HepG2 (cell line): ENCODE measurements around the gene CHKA. TPM values are rescaled to one million over a fixed set of nuclear protein-coding genes. Genes with fewer than 3 reads are reported as not detected.
A peak's percentile ranks its signal among the peaks of the same experiment; 100 is the strongest.

Experiments
- BRCA1 ChIP-seq: sonication (generic); formaldehyde crosslinking; IDR thresholded peaks from 2 replicates; pipeline ENCODE4 v1.4.0; 2020; ENCODE audit warnings: missing genetic modification reagents
- ETV5 ChIP-seq: IDR thresholded peaks from 2 replicates; pipeline ENCODE4 v1.6.1; 2018; ENCODE audit warnings: missing biosample characterization, missing genetic modification reagents, inconsistent platforms, borderline replicate concordance
- HHEX ChIP-seq: IDR thresholded peaks from 2 replicates; pipeline ENCODE4 v1.6.1; 2016; ENCODE audit warnings: control low read depth
- MBNL3 ChIP-seq: fragments of 250-450 bp; sonication (Bioruptor Pico); conservative IDR thresholded peaks from 2 replicates; pipeline ENCODE4 v1.8.0; 2022; ENCODE audit warnings: mild to moderate bottlenecking, inconsistent platforms
- MLLT10 ChIP-seq: sonication (generic); formaldehyde crosslinking; IDR thresholded peaks from 2 replicates; pipeline ENCODE4 v1.4.0; 2020; ENCODE audit warnings: missing genetic modification reagents
- NCOA5 ChIP-seq: sonication (generic); formaldehyde crosslinking; IDR thresholded peaks from 2 replicates; pipeline ENCODE4 v1.4.0; 2020; ENCODE audit warnings: missing genetic modification reagents
- NFE2L2 ChIP-seq: fragments of 150-350 bp; IDR thresholded peaks from 2 replicates; pipeline ENCODE4 v1.6.1; 2014; ENCODE audit warnings: low read length
- NFKB2 ChIP-seq: sonication (generic); formaldehyde crosslinking; IDR thresholded peaks from 2 replicates; pipeline ENCODE4 v1.4.0; 2020; ENCODE audit warnings: missing genetic modification reagents, borderline replicate concordance
- PAX8 ChIP-seq: sonication (generic); formaldehyde crosslinking; IDR thresholded peaks from 2 replicates; pipeline ENCODE4 v1.8.0; 2022; ENCODE audit warnings: mild to moderate bottlenecking, missing genetic modification reagents, borderline replicate concordance
- PLRG1 ChIP-seq: fragments of 450-650 bp; conservative IDR thresholded peaks from 2 replicates; pipeline ENCODE4 v1.6.1; 2016
- PPARG ChIP-seq: conservative IDR thresholded peaks from 2 replicates; pipeline ENCODE4 v1.6.1; 2016; ENCODE audit warnings: missing biosample characterization, missing genetic modification reagents
- PRPF4 ChIP-seq: fragments of 200-400 bp; formaldehyde crosslinking; IDR thresholded peaks from 2 replicates; pipeline ENCODE4 v1.6.1; 2016; ENCODE audit warnings: low read length, low read depth; ENCODE audit not compliant: poor library complexity, severe bottlenecking
- TBP ChIP-seq: sonication (generic); formaldehyde crosslinking; IDR thresholded peaks from 2 replicates; pipeline ENCODE4 v1.5.0; 2020; ENCODE audit warnings: missing genetic modification reagents
- TCF7 ChIP-seq: sonication (generic); IDR thresholded peaks from 2 replicates; pipeline ENCODE4 v1.6.1; 2016; ENCODE audit warnings: antibody characterized with exemption, low read depth
- ZBTB7B ChIP-seq: sonication (generic); formaldehyde crosslinking; IDR thresholded peaks from 2 replicates; pipeline ENCODE4 v1.4.0; 2020; ENCODE audit warnings: missing genetic modification reagents
- ZC3H4 ChIP-seq: sonication (generic); formaldehyde crosslinking; IDR thresholded peaks from 2 replicates; pipeline ENCODE4 v1.4.0; 2020; ENCODE audit warnings: missing genetic modification reagents, borderline replicate concordance
- ZMYM4 ChIP-seq: sonication (generic); formaldehyde crosslinking; IDR thresholded peaks from 2 replicates; pipeline ENCODE4 v1.8.1; 2023; ENCODE audit warnings: mild to moderate bottlenecking, missing genetic modification reagents
- ZNF331 ChIP-seq: sonication (generic); formaldehyde crosslinking; IDR thresholded peaks from 2 replicates; pipeline ENCODE4 v1.4.0; 2020; ENCODE audit warnings: missing genetic modification reagents
- ZNF501 ChIP-seq: sonication (generic); formaldehyde crosslinking; IDR thresholded peaks from 2 replicates; pipeline ENCODE4 v1.5.1; 2020; ENCODE audit warnings: mild to moderate bottlenecking, moderate library complexity, missing genetic modification reagents
- ZNF589 ChIP-seq: sonication (generic); formaldehyde crosslinking; conservative IDR thresholded peaks from 2 replicates; pipeline ENCODE4 v1.8.0; 2022; ENCODE audit warnings: mild to moderate bottlenecking, moderate library complexity, missing genetic modification reagents
- ZNF766 ChIP-seq: sonication (generic); formaldehyde crosslinking; IDR thresholded peaks from 2 replicates; pipeline ENCODE4 v1.5.0; 2020; ENCODE audit warnings: missing genetic modification reagents, borderline replicate concordance
- polyA plus RNA-seq, 8 experiments: library from polyadenylated mRNA; depleted of rRNA in 3 of 8; stranded (reverse) in 7 of 8; unstranded in 1 of 8; fragments of >200 nt; fragmentation: Illumina TruSeq in 4 of 8; extraction: Trizol in 4 of 8; gene quantifications; 2 replicates each; pipeline versions ENCODE4 v1.2.1 to v1.2.3, GENCODE V29; 2011 to 2016; ENCODE audit warnings: low read depth in 4 of 8, missing spikeins in 1 of 8, mixed read lengths in 1 of 8; ENCODE audit not compliant: insufficient read depth in 1 of 8
- total RNA-seq, 5 experiments: library from RNA; depleted of rRNA; stranded (reverse); fragments of >200 nt; fragmentation: Illumina TruSeq; extraction: Trizol; gene quantifications; 2 replicates each; pipeline ENCODE4 v1.2.3, GENCODE V29; 2016; ENCODE audit warnings: low read depth in 1 of 5
- TF ChIP-seq, protein P1 (sequence below): sonication (generic); formaldehyde crosslinking; IDR thresholded peaks from 2 replicates; pipeline ENCODE4 v1.4.0; 2020; ENCODE audit warnings: mild to moderate bottlenecking, missing genetic modification reagents
- TF ChIP-seq, protein P2 (sequence below): sonication (generic); formaldehyde crosslinking; IDR thresholded peaks from 2 replicates; pipeline ENCODE4 v1.4.0; 2020; ENCODE audit warnings: mild to moderate bottlenecking, missing genetic modification reagents, borderline replicate concordance

CHKA gene
- total and polyA plus RNA-seq, 2 of the 13 experiments (the other 11 are each of a cell fraction or from before 2014, with no cell fraction given): 71.6 to 92.7 TPM

DNA sequence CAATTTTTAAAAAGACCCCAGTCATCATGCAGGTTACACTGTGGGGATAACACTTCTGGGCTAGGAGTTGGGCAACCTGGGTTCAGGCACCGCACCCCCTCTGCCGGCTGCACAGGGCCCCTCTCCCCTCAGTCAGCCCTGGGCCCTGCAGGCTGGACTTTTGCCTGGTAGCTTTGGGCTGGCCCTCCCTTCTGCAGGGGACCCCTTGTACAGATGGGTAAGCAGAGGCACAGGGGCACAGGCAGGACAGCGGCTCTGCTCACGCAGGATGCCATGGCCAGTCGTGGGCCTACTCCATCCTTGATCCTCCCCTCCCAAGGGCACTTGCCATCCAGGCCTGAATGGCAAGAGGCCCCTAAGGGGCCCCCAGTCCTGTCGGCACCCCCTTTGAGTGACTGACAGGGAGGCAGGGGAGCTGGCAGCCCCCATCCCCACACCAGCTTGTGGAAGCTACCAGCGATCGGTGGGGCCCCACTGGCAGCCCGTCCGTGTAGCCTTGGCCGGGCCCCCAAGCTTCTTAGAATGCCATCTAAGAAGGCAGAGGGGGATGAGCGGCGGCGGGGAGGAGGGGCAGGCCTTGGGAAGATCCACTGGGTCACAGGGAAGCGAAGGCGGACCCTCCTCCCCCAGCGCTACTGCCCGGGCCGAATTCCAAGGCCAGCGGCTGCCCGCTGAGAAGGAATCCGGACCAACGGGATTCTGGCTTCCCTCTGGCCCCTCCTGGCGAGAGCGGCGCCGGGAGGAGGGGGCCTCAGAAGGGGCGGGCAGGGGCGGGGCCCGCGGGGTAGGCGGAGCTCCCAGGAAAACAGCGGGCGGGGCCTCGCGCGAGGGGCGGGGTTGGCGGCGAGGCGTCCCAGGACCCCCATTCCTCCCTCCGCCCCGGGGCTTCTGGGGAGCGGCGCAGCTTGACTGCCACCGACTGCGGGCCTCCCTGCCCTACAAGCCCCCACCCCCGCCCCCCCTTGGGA, 6.8 kb upstream of the CHKA start (continued):
- no peak for TF ChIP-seq BRCA1 (CRISPR knock-in tag)
- TF ChIP-seq, protein P1, sequence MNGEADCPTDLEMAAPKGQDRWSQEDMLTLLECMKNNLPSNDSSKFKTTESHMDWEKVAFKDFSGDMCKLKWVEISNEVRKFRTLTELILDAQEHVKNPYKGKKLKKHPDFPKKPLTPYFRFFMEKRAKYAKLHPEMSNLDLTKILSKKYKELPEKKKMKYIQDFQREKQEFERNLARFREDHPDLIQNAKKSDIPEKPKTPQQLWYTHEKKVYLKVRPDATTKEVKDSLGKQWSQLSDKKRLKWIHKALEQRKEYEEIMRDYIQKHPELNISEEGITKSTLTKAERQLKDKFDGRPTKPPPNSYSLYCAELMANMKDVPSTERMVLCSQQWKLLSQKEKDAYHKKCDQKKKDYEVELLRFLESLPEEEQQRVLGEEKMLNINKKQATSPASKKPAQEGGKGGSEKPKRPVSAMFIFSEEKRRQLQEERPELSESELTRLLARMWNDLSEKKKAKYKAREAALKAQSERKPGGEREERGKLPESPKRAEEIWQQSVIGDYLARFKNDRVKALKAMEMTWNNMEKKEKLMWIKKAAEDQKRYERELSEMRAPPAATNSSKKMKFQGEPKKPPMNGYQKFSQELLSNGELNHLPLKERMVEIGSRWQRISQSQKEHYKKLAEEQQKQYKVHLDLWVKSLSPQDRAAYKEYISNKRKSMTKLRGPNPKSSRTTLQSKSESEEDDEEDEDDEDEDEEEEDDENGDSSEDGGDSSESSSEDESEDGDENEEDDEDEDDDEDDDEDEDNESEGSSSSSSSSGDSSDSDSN (CRISPR knock-in tag): no peak; the same call in none of the 2 replicates
- TF ChIP-seq ZMYM4 (CRISPR knock-in tag): no peak
- TF ChIP-seq NFKB2 (CRISPR knock-in tag): no peak
- peak; percentile 46; the same call in 1 of the 2 replicates for TF ChIP-seq ETV5
- TF ChIP-seq PLRG1: no peak
- peak; percentile 31; the same call in 1 of the 2 replicates for TF ChIP-seq ZNF331 (CRISPR knock-in tag)
- TF ChIP-seq ZNF501 (CRISPR knock-in tag): no peak
- TF ChIP-seq, protein P2, sequence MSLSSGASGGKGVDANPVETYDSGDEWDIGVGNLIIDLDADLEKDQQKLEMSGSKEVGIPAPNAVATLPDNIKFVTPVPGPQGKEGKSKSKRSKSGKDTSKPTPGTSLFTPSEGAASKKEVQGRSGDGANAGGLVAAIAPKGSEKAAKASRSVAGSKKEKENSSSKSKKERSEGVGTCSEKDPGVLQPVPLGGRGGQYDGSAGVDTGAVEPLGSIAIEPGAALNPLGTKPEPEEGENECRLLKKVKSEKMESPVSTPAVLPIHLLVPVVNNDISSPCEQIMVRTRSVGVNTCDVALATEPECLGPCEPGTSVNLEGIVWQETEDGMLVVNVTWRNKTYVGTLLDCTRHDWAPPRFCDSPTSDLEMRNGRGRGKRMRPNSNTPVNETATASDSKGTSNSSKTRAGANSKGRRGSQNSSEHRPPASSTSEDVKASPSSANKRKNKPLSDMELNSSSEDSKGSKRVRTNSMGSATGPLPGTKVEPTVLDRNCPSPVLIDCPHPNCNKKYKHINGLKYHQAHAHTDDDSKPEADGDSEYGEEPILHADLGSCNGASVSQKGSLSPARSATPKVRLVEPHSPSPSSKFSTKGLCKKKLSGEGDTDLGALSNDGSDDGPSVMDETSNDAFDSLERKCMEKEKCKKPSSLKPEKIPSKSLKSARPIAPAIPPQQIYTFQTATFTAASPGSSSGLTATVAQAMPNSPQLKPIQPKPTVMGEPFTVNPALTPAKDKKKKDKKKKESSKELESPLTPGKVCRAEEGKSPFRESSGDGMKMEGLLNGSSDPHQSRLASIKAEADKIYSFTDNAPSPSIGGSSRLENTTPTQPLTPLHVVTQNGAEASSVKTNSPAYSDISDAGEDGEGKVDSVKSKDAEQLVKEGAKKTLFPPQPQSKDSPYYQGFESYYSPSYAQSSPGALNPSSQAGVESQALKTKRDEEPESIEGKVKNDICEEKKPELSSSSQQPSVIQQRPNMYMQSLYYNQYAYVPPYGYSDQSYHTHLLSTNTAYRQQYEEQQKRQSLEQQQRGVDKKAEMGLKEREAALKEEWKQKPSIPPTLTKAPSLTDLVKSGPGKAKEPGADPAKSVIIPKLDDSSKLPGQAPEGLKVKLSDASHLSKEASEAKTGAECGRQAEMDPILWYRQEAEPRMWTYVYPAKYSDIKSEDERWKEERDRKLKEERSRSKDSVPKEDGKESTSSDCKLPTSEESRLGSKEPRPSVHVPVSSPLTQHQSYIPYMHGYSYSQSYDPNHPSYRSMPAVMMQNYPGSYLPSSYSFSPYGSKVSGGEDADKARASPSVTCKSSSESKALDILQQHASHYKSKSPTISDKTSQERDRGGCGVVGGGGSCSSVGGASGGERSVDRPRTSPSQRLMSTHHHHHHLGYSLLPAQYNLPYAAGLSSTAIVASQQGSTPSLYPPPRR (CRISPR knock-in tag): peak; percentile 29; the same call in 1 of the 2 replicates
- TF ChIP-seq ZNF589: no peak
- TF ChIP-seq TCF7: peak; percentile 25; the same call in 1 of the 2 replicates
- TF ChIP-seq MLLT10 (CRISPR knock-in tag): no peak
- TF ChIP-seq HHEX (CRISPR knock-in tag): no peak
- TF ChIP-seq PAX8: no peak
- no peak for TF ChIP-seq NFE2L2
- TF ChIP-seq ZBTB7B (CRISPR knock-in tag): peak; percentile 57; the same call in 1 of the 2 replicates
- no peak for TF ChIP-seq NCOA5 (CRISPR knock-in tag)
- TF ChIP-seq ZNF766: no peak
- TF ChIP-seq MBNL3 (CRISPR knock-in tag): no peak
- TF ChIP-seq ZC3H4 (CRISPR knock-in tag): peak; percentile 68; the same call in 1 of the 2 replicates
- peak; percentile 48 for TF ChIP-seq PPARG (CRISPR knock-in tag)
- peak; percentile 72 for TF ChIP-seq PRPF4
- TF ChIP-seq TBP (CRISPR knock-in tag): no peak
